GM12878 (cell line): ENCODE measurements around the gene SLC2A4RG. TPM values are rescaled to one million over a fixed set of nuclear protein-coding genes. Genes with fewer than 3 reads are reported as not detected.

ENCODE experiments used
- ATAC-seq: fragments of 200-7000 bp; cut with Tn5 transposase; 3 replicates; pipeline ENCODE4 v1.9.1; 2020; ENCODE audit warnings: mild to moderate bottlenecking, moderate library complexity
- BruUV-seq: library from RNA; stranded (reverse); fragments of 400-500 nt; replicated peaks from 2 replicates; lab custom pipeline; 2021; lab: Mats Ljungman, UMichigan
- CTCF ChIA-PET: fragments of 300-600 bp; sonication (Branson Sonifier 250); formaldehyde crosslinking; extraction: SDS; loops from one replicate; lab custom pipeline; 2021; ENCODE audit warnings: inconsistent platforms; lab: Yijun Ruan, JAX
- POLR2A ChIA-PET: fragments of 350-600 bp; formaldehyde crosslinking; extraction: SDS; loops from one replicate; lab custom pipeline; 2021; ENCODE audit warnings: inconsistent platforms; lab: Charles Lee
- RAD21 ChIA-PET: fragments of 300-600 bp; sonication (Branson Sonifier 250); formaldehyde crosslinking; loops from one replicate; lab custom pipeline; 2023; ENCODE audit warnings: antibody characterized with exemption; ENCODE audit not compliant: unreplicated experiment; lab: Charles Lee
- SMC1A ChIA-PET: fragments of 300-600 bp; sonication (Branson Sonifier 250); formaldehyde crosslinking; loops from one replicate; lab custom pipeline; 2023; ENCODE audit not compliant: unreplicated experiment, uncharacterized antibody; lab: Charles Lee
- DNase-seq: peaks from one replicate; pipeline ENCODE4 v3.0.0-alpha.2; 2011; ENCODE audit warnings: low read depth, low spot score
- FAIRE-seq: peaks from 3 replicates; lab custom pipeline; 2011; peaks lifted over from hg19 to GRCh38; lab: Jason Lieb, UNC
- H2AFZ ChIP-seq: 2 replicates; pipeline ENCODE4 v1.6.0; 2011; ENCODE audit warnings: low read depth, low read length, control low read depth; ENCODE audit not compliant: control insufficient read depth
- H3K27ac ChIP-seq: 2 replicates; pipeline ENCODE4 v1.5.1; 2011; ENCODE audit warnings: control low read depth; ENCODE audit not compliant: control insufficient read depth, insufficient read depth
- H3K27me3 ChIP-seq, 2 experiments: replicated peaks in 1 of 2; 2 replicates each; pipeline versions ENCODE4 v1.6.0 to v1.6.1; 2011; ENCODE audit warnings: low read length in 1 of 2; ENCODE audit not compliant: control insufficient read depth in 2 of 2, insufficient read depth in 2 of 2
- H3K36me3 ChIP-seq, 2 experiments: 2 replicates each; pipeline ENCODE4 v1.5.1; 2011; ENCODE audit warnings: low read length in 1 of 2; ENCODE audit not compliant: control insufficient read depth in 2 of 2, insufficient read depth in 2 of 2
- H3K4me1 ChIP-seq: 2 replicates; pipeline ENCODE4 v1.6.1; 2011; ENCODE audit warnings: mild to moderate bottlenecking, low read length, moderate library complexity, mixed read lengths; ENCODE audit not compliant: control insufficient read depth, insufficient read depth
- H3K4me2 ChIP-seq: 2 replicates; pipeline ENCODE4 v1.6.0; 2011; ENCODE audit warnings: control low read depth; ENCODE audit not compliant: control insufficient read depth, insufficient read depth
- H3K4me3 ChIP-seq: fragments of 200-600 bp; sonication (generic); 2 replicates; pipeline ENCODE4 v1.5.1; 2016
- H3K79me2 ChIP-seq: 2 replicates; pipeline ENCODE4 v1.6.0; 2011; ENCODE audit warnings: low read length; ENCODE audit not compliant: control insufficient read depth, insufficient read depth
- H3K9ac ChIP-seq: 2 replicates; pipeline ENCODE4 v1.8.0; 2011; ENCODE audit warnings: low read length, control low read depth, mixed read lengths; ENCODE audit not compliant: control insufficient read depth, insufficient read depth
- H3K9me3 ChIP-seq: replicated peaks from 3 replicates; pipeline ENCODE4 v1.5.1; 2011; ENCODE audit warnings: mild to moderate bottlenecking, low read length; ENCODE audit not compliant: control insufficient read depth, insufficient read depth
- H4K20me1 ChIP-seq: 2 replicates; pipeline ENCODE4 v1.6.0; 2011; ENCODE audit not compliant: control insufficient read depth, insufficient read depth
- CEBPB ChIP-seq, 2 experiments: fragments of 150-350 bp in 1 of 2; IDR thresholded peaks; 2 replicates each; pipeline ENCODE4 v1.6.1; 2012 to 2014; ENCODE audit warnings: low read depth in 2 of 2, low read length in 2 of 2, borderline replicate concordance in 1 of 2, inconsistent platforms in 1 of 2
- ETV6 ChIP-seq, 2 experiments: fragments of 450-650 bp in 1 of 2; IDR thresholded peaks in 1 of 2; conservative IDR thresholded peaks in 1 of 2; 2 replicates each; pipeline ENCODE4 v1.6.1; 2014; ENCODE audit warnings: antibody characterized with exemption in 1 of 2, borderline replicate concordance in 1 of 2, low read depth in 1 of 2, mild to moderate bottlenecking in 1 of 2, moderate library complexity in 1 of 2
- NR2C1 ChIP-seq: fragments of 450-650 bp; IDR thresholded peaks from 2 replicates; pipeline ENCODE4 v1.6.1; 2017; ENCODE audit warnings: antibody characterized with exemption, mild to moderate bottlenecking, moderate library complexity
- RCOR1 ChIP-seq: conservative IDR thresholded peaks from 2 replicates; pipeline ENCODE4 v1.6.1; 2012; ENCODE audit warnings: low read depth, low read length, improper control_type of control experiment
- TARDBP ChIP-seq: IDR thresholded peaks from 2 replicates; pipeline ENCODE4 v1.6.1; 2016; ENCODE audit warnings: borderline replicate concordance
- ZNF24 ChIP-seq: fragments of 450-650 bp; IDR thresholded peaks from 2 replicates; pipeline ENCODE4 v1.6.1; 2017; ENCODE audit warnings: antibody characterized with exemption, mild to moderate bottlenecking
- WGBS: methylation state at CpG from one replicate; pipeline ENCODE4 v1.1.6; 2016; ENCODE audit warnings: low lambda C conversion rate; ENCODE audit not compliant: insufficient replicate concordance, insufficient coverage; ENCODE audit errors: missing lambda C conversion rate; 5-methylcytosine and 5-hydroxymethylcytosine counted together
- in situ Hi-C: fragments of 300-500 bp; cut with MboI; formaldehyde crosslinking; loops from 9 replicates; pipeline ENCODE4 v1.14.3; 2018; ENCODE audit warnings: mixed read lengths
- intact Hi-C: fragments of 100-400 bp; cut with micrococcal nuclease; formaldehyde crosslinking; loops from one replicate; pipeline ENCODE4 v1.14.2; 2022; ENCODE audit not compliant: unreplicated experiment
- polyA plus RNA-seq, 11 experiments: library from polyadenylated mRNA; depleted of rRNA in 4 of 11; unstranded in 6 of 11; stranded (reverse) in 5 of 11; fragments of >200 nt; fragmentation: Nextera tagmentation in 4 of 11; fragmentation: Illumina TruSeq in 1 of 11; extraction: Ambion mirVana in 4 of 11; extraction: Trizol in 1 of 11; gene quantifications; 1 replicate in 1 of 11; 2 replicates in 10 of 11; pipeline versions ENCODE4 v1.2.1 to v1.2.3, GENCODE V29; 2011 to 2016; ENCODE audit warnings: inconsistent platforms in 2 of 11, missing spikeins in 2 of 11, low read depth in 1 of 11
- small RNA-seq: library from RNA; depleted of rRNA; stranded (forward); fragments of <200 nt; gene quantifications from one replicate; pipeline ENCODE3, GENCODE V24; 2014
- total RNA-seq, 4 experiments: library from RNA; depleted of rRNA in 3 of 4; stranded (reverse); fragments of >200 nt in 3 of 4; fragmentation: Illumina TruSeq in 1 of 4; extraction: Trizol in 1 of 4; gene quantifications; 2 replicates each; pipeline versions ENCODE4 v1.2.1 to v1.2.3, GENCODE V29; 2013 to 2021
- TF ChIP-seq, protein P1 (sequence below): fragments of 450-650 bp; IDR thresholded peaks from 2 replicates; pipeline ENCODE4 v1.6.1; 2016; ENCODE audit warnings: mild to moderate bottlenecking
- TF ChIP-seq, protein P2 (sequence below): fragments of 150-350 bp; IDR thresholded peaks from 2 replicates; pipeline ENCODE4 v1.6.1; 2014; ENCODE audit warnings: mild to moderate bottlenecking, low read depth, low read length
- TF ChIP-seq, protein P3 (sequence below): IDR thresholded peaks from 2 replicates; pipeline ENCODE4 v1.6.1; 2011; ENCODE audit warnings: borderline replicate concordance, low read depth, mild to moderate bottlenecking, moderate library complexity, mixed read lengths, low read length; ENCODE audit not compliant: insufficient read depth; ENCODE audit errors: extremely low read length

SLC2A4RG gene
- total and polyA plus RNA-seq, 10 of the 15 experiments (the other 5 are each of a cell fraction or from before 2014, with no cell fraction given), result 0.34 to 65.9 (median 13.3) TPM

DNA sequence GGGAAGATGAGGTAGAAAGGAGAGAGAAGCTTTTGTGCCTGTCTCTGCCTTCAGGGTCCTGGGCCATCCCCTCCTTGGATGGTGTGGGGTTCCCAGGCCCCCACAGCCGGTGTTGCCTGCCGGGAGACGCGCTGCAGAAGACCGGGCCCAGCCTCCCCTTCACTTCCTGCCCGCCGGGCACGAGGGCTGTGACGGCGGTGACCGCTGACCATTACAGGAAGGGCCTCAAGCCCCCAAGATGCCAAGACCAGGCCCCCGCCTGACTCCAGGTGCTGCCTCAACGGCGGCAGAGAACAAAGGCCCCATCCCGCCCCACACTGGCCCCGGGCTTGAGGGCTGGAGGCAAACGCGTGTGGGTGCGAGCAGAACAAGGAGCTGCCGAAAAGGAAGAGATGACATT is 53.3 kb downstream of the SLC2A4RG start:
- SMC1A ChIA-PET, result interaction anchor here (1.3 to 1.8 kb wide), 2 partner anchors 13 to 72 kb away, joined by 4 to 6 read pairs; partner anchors contain the start of gene TPD52L2
- Histone ChIP-seq H3K27me3 (no peaks in the 10 kb centered on the region), H3K36me3 (no peaks in the 10 kb centered on the region), H3K4me2 (no peak overlapping the region), H2AFZ (no peak overlapping the region), H3K9ac (no peak overlapping the region), H4K20me1 (no peaks in the 10 kb centered on the region), H3K4me1 (no peaks in the 10 kb centered on the region), H3K4me3 (no peak overlapping the region), H3K9me3 (no peaks in the 10 kb centered on the region), H3K79me2 (no peaks in the 10 kb centered on the region), H3K27ac (no peak overlapping the region)
- in situ Hi-C loops (no loop called here), intact Hi-C loops (no loop called here)
- RAD21 ChIA-PET, result interaction anchor here (0.5 kb wide), 1 partner anchor 32 kb away, joined by 3 read pairs; no protein-coding TSS in a partner anchor
- WGBS, result 74% methylated on average over 20 of the region's 20 CpGs
- ATAC-seq, result no peak
- TF ChIP-seq RCOR1, result no peak
- no peak for TF ChIP-seq NR2C1
- no peak for TF ChIP-seq CEBPB (IDR thresholded peaks at IDR 0.05; ENCODE audit: borderline replicate concordance in 1 of 2, low read depth in 2 of 2, low read length in 2 of 2)
- TF ChIP-seq ETV6 (conservative IDR thresholded peaks at IDR 0.05 in 1 of 2, IDR thresholded peaks at IDR 0.05 in 1 of 2; ENCODE audit: borderline replicate concordance in 1 of 2, low read depth in 1 of 2), result no peak
- TF ChIP-seq, protein P1, sequence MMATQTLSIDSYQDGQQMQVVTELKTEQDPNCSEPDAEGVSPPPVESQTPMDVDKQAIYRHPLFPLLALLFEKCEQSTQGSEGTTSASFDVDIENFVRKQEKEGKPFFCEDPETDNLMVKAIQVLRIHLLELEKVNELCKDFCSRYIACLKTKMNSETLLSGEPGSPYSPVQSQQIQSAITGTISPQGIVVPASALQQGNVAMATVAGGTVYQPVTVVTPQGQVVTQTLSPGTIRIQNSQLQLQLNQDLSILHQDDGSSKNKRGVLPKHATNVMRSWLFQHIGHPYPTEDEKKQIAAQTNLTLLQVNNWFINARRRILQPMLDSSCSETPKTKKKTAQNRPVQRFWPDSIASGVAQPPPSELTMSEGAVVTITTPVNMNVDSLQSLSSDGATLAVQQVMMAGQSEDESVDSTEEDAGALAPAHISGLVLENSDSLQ, result no peak
- no peak for TF ChIP-seq TARDBP
- TF ChIP-seq, protein P2, sequence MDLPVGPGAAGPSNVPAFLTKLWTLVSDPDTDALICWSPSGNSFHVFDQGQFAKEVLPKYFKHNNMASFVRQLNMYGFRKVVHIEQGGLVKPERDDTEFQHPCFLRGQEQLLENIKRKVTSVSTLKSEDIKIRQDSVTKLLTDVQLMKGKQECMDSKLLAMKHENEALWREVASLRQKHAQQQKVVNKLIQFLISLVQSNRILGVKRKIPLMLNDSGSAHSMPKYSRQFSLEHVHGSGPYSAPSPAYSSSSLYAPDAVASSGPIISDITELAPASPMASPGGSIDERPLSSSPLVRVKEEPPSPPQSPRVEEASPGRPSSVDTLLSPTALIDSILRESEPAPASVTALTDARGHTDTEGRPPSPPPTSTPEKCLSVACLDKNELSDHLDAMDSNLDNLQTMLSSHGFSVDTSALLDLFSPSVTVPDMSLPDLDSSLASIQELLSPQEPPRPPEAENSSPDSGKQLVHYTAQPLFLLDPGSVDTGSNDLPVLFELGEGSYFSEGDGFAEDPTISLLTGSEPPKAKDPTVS, result no peak
- TF ChIP-seq, protein P3, sequence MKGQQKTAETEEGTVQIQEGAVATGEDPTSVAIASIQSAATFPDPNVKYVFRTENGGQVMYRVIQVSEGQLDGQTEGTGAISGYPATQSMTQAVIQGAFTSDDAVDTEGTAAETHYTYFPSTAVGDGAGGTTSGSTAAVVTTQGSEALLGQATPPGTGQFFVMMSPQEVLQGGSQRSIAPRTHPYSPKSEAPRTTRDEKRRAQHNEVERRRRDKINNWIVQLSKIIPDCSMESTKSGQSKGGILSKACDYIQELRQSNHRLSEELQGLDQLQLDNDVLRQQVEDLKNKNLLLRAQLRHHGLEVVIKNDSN, result no peak
- TF ChIP-seq ZNF24, result no peak
- CTCF ChIA-PET, result interaction anchor here (1.2 kb wide), 1 partner anchor 19 kb away, joined by 3 read pairs; no protein-coding TSS in a partner anchor
- no peak for FAIRE-seq
- BruUV-seq, result no TSS peak
- no peak for DNase-seq
- POLR2A ChIA-PET, result no interaction called here

Small RNA genes within 50 kb of the gene (small RNA-seq; reads per million reads assigned to genes)
- gene LIME1, result 0.43 reads per million, percentile 5 among the genes with 10 or more reads in this experiment
- not detected for gene TNFRSF6B

Other genes starting within 250 kb of the SLC2A4RG start
Only the 7 nearest of the 21 such genes appear.
- gene STMN3, start 86.4 kb upstream of the SLC2A4RG start, total RNA-seq (2014; rRNA removed), result 2.1 and 3.6 TPM in 2 replicates
- gene STMN3, start 86.4 kb upstream of the SLC2A4RG start, total RNA-seq (2014; rRNA removed; fragmentation: Illumina TruSeq; extraction: Trizol), result 0.64 and 0.81 TPM in 2 replicates
- gene STMN3, start 86.4 kb upstream of the SLC2A4RG start, total RNA-seq (2021), result 2.1 and 2.5 TPM in 2 replicates
- 0.97 and 1.4 TPM in 2 replicates for gene STMN3, start 86.4 kb upstream of the SLC2A4RG start, polyA plus RNA-seq (2011; rRNA removed)
- 0.08 and 0.22 TPM in 2 replicates for gene STMN3, start 86.4 kb upstream of the SLC2A4RG start, polyA plus RNA-seq (2014; fragmentation: Illumina TruSeq; extraction: Trizol)
- under 1 TPM in 1 of 2 experiments, not detected in 1; 0.09 TPM for gene STMN3, start 86.4 kb upstream of the SLC2A4RG start, polyA plus RNA-seq (2014; fragmentation: Nextera tagmentation; extraction: Ambion mirVana)
- gene STMN3, start 86.4 kb upstream of the SLC2A4RG start, polyA plus RNA-seq (2014; rRNA removed), result 2.3 and 2.5 TPM in 2 replicates
- gene STMN3, start 86.4 kb upstream of the SLC2A4RG start, polyA plus RNA-seq (2016; fragmentation: Nextera tagmentation; extraction: Ambion mirVana), result 1 to 10 TPM; 1.0 to 1.5 TPM
- 14.5 and 18.0 TPM in 2 replicates for gene RTEL1, start 81.5 kb upstream of the SLC2A4RG start, total RNA-seq (2014; rRNA removed)
- gene RTEL1, start 81.5 kb upstream of the SLC2A4RG start, total RNA-seq (2014; rRNA removed; fragmentation: Illumina TruSeq; extraction: Trizol), result 5.0 and 5.9 TPM in 2 replicates
- gene RTEL1, start 81.5 kb upstream of the SLC2A4RG start, total RNA-seq (2021), result 29.5 and 37.2 TPM in 2 replicates
- gene RTEL1, start 81.5 kb upstream of the SLC2A4RG start, polyA plus RNA-seq (2011; rRNA removed), result 7.5 and 14.9 TPM in 2 replicates
- 3.9 and 7.7 TPM in 2 replicates for gene RTEL1, start 81.5 kb upstream of the SLC2A4RG start, polyA plus RNA-seq (2014; fragmentation: Illumina TruSeq; extraction: Trizol)
- under 1 TPM in 1 of 2 experiments, not detected in 1; 0.40 TPM for gene RTEL1, start 81.5 kb upstream of the SLC2A4RG start, polyA plus RNA-seq (2014; fragmentation: Nextera tagmentation; extraction: Ambion mirVana)
- 15.8 and 16.8 TPM in 2 replicates for gene RTEL1, start 81.5 kb upstream of the SLC2A4RG start, polyA plus RNA-seq (2014; rRNA removed)
- 10 to 100 TPM; 15.6 to 17.0 TPM for gene RTEL1, start 81.5 kb upstream of the SLC2A4RG start, polyA plus RNA-seq (2016; fragmentation: Nextera tagmentation; extraction: Ambion mirVana)
- 0.71 and 1.8 TPM in 2 replicates for gene TNFRSF6B, start 43.1 kb upstream of the SLC2A4RG start, total RNA-seq (2014; rRNA removed)
- gene TNFRSF6B, start 43.1 kb upstream of the SLC2A4RG start, total RNA-seq (2014; rRNA removed; fragmentation: Illumina TruSeq; extraction: Trizol), result not detected in 2 replicates
- not detected in 2 replicates for gene TNFRSF6B, start 43.1 kb upstream of the SLC2A4RG start, total RNA-seq (2021)
- not detected in 2 replicates for gene TNFRSF6B, start 43.1 kb upstream of the SLC2A4RG start, polyA plus RNA-seq (2011; rRNA removed)
- gene TNFRSF6B, start 43.1 kb upstream of the SLC2A4RG start, polyA plus RNA-seq (2014; fragmentation: Illumina TruSeq; extraction: Trizol), result not detected in 2 replicates
- gene TNFRSF6B, start 43.1 kb upstream of the SLC2A4RG start, polyA plus RNA-seq (2014; fragmentation: Nextera tagmentation; extraction: Ambion mirVana), result not detected
- 1.9 and 2.2 TPM in 2 replicates for gene TNFRSF6B, start 43.1 kb upstream of the SLC2A4RG start, polyA plus RNA-seq (2014; rRNA removed)
- gene TNFRSF6B, start 43.1 kb upstream of the SLC2A4RG start, polyA plus RNA-seq (2016; fragmentation: Nextera tagmentation; extraction: Ambion mirVana), result under 1 TPM in 1 of 2 experiments, not detected in 1; 0.67 TPM
- 40.6 and 41.6 TPM in 2 replicates for gene ARFRP1, start 31.8 kb upstream of the SLC2A4RG start, total RNA-seq (2014; rRNA removed)
- 18.2 and 21.6 TPM in 2 replicates for gene ARFRP1, start 31.8 kb upstream of the SLC2A4RG start, total RNA-seq (2014; rRNA removed; fragmentation: Illumina TruSeq; extraction: Trizol)
- 52.1 and 55.1 TPM in 2 replicates for gene ARFRP1, start 31.8 kb upstream of the SLC2A4RG start, total RNA-seq (2021)
- gene ARFRP1, start 31.8 kb upstream of the SLC2A4RG start, polyA plus RNA-seq (2011; rRNA removed), result 23.1 and 27.6 TPM in 2 replicates
- 5.2 and 11.7 TPM in 2 replicates for gene ARFRP1, start 31.8 kb upstream of the SLC2A4RG start, polyA plus RNA-seq (2014; fragmentation: Illumina TruSeq; extraction: Trizol)
- 1 to 10 TPM in 1 of 2 experiments, under 1 TPM in 1; 0.37 to 3.5 TPM for gene ARFRP1, start 31.8 kb upstream of the SLC2A4RG start, polyA plus RNA-seq (2014; fragmentation: Nextera tagmentation; extraction: Ambion mirVana)
- 42.6 and 49.0 TPM in 2 replicates for gene ARFRP1, start 31.8 kb upstream of the SLC2A4RG start, polyA plus RNA-seq (2014; rRNA removed)
- gene ARFRP1, start 31.8 kb upstream of the SLC2A4RG start, polyA plus RNA-seq (2016; fragmentation: Nextera tagmentation; extraction: Ambion mirVana), result 10 to 100 TPM; 66.8 to 71.7 TPM
- gene ZGPAT, start 31.7 kb upstream of the SLC2A4RG start, total RNA-seq (2014; rRNA removed), result 23.3 and 24.4 TPM in 2 replicates
- gene ZGPAT, start 31.7 kb upstream of the SLC2A4RG start, total RNA-seq (2014; rRNA removed; fragmentation: Illumina TruSeq; extraction: Trizol), result 5.3 and 7.4 TPM in 2 replicates
- gene ZGPAT, start 31.7 kb upstream of the SLC2A4RG start, total RNA-seq (2021), result 34.8 and 37.2 TPM in 2 replicates
- 4.8 and 12.7 TPM in 2 replicates for gene ZGPAT, start 31.7 kb upstream of the SLC2A4RG start, polyA plus RNA-seq (2011; rRNA removed)
- 1.3 and 4.9 TPM in 2 replicates for gene ZGPAT, start 31.7 kb upstream of the SLC2A4RG start, polyA plus RNA-seq (2014; fragmentation: Illumina TruSeq; extraction: Trizol)
- gene ZGPAT, start 31.7 kb upstream of the SLC2A4RG start, polyA plus RNA-seq (2014; fragmentation: Nextera tagmentation; extraction: Ambion mirVana), result under 1 TPM; 0.58 to 0.79 TPM
- gene ZGPAT, start 31.7 kb upstream of the SLC2A4RG start, polyA plus RNA-seq (2014; rRNA removed), result 26.7 and 31.6 TPM in 2 replicates
- gene ZGPAT, start 31.7 kb upstream of the SLC2A4RG start, polyA plus RNA-seq (2016; fragmentation: Nextera tagmentation; extraction: Ambion mirVana), result 10 to 100 TPM; 42.5 to 52.9 TPM
- gene LIME1, start 3.1 kb upstream of the SLC2A4RG start, total RNA-seq (2014; rRNA removed), result 72.3 and 109 TPM in 2 replicates
- 3.3 and 3.9 TPM in 2 replicates for gene LIME1, start 3.1 kb upstream of the SLC2A4RG start, total RNA-seq (2014; rRNA removed; fragmentation: Illumina TruSeq; extraction: Trizol)
- 78.1 and 92.7 TPM in 2 replicates for gene LIME1, start 3.1 kb upstream of the SLC2A4RG start, total RNA-seq (2021)
- 3.1 and 7.2 TPM in 2 replicates for gene LIME1, start 3.1 kb upstream of the SLC2A4RG start, polyA plus RNA-seq (2011; rRNA removed)
- 0.32 and 1.1 TPM in 2 replicates for gene LIME1, start 3.1 kb upstream of the SLC2A4RG start, polyA plus RNA-seq (2014; fragmentation: Illumina TruSeq; extraction: Trizol)
- 1 to 10 TPM in 1 of 2 experiments, under 1 TPM in 1; 0.35 to 1.7 TPM for gene LIME1, start 3.1 kb upstream of the SLC2A4RG start, polyA plus RNA-seq (2014; fragmentation: Nextera tagmentation; extraction: Ambion mirVana)
- gene LIME1, start 3.1 kb upstream of the SLC2A4RG start, polyA plus RNA-seq (2014; rRNA removed), result 102 and 128 TPM in 2 replicates
- 100 to 1,000 TPM; 119 to 154 TPM for gene LIME1, start 3.1 kb upstream of the SLC2A4RG start, polyA plus RNA-seq (2016; fragmentation: Nextera tagmentation; extraction: Ambion mirVana)
- 0.45 and 0.98 TPM in 2 replicates for gene ZBTB46, start 91.5 kb downstream of the SLC2A4RG start, total RNA-seq (2014; rRNA removed)
- gene ZBTB46, start 91.5 kb downstream of the SLC2A4RG start, total RNA-seq (2014; rRNA removed; fragmentation: Illumina TruSeq; extraction: Trizol), result 0.18 and 0.23 TPM in 2 replicates
- gene ZBTB46, start 91.5 kb downstream of the SLC2A4RG start, total RNA-seq (2021), result 0.92 and 1.0 TPM in 2 replicates
- gene ZBTB46, start 91.5 kb downstream of the SLC2A4RG start, polyA plus RNA-seq (2011; rRNA removed), result 0.46 and 0.77 TPM in 2 replicates
- 0.08 and 0.15 TPM in 2 replicates for gene ZBTB46, start 91.5 kb downstream of the SLC2A4RG start, polyA plus RNA-seq (2014; fragmentation: Illumina TruSeq; extraction: Trizol)
- gene ZBTB46, start 91.5 kb downstream of the SLC2A4RG start, polyA plus RNA-seq (2014; fragmentation: Nextera tagmentation; extraction: Ambion mirVana), result under 1 TPM; 0.31 to 0.37 TPM
- gene ZBTB46, start 91.5 kb downstream of the SLC2A4RG start, polyA plus RNA-seq (2014; rRNA removed), result 0.24 and 0.26 TPM in 2 replicates
- under 1 TPM; 0.21 to 0.43 TPM for gene ZBTB46, start 91.5 kb downstream of the SLC2A4RG start, polyA plus RNA-seq (2016; fragmentation: Nextera tagmentation; extraction: Ambion mirVana)